DND-41 (cell line): ENCODE measurements around the gene FER1L5.

Experiments
- ATAC-seq: fragments of 200-7000 bp; cut with Tn5 transposase; 3 replicates; pipeline ENCODE4 v1.9.1; 2021; ENCODE audit warnings: low read depth; ENCODE audit not compliant: insufficient read depth
- DNase-seq: peaks from one replicate; pipeline ENCODE4 v3.0.0-alpha.2; 2020
- H2AFZ ChIP-seq: 2 replicates; pipeline ENCODE4 v1.6.0; 2012; ENCODE audit warnings: low read depth, low read length
- H3K27ac ChIP-seq: 2 replicates; pipeline ENCODE4 v1.5.1; 2012; ENCODE audit warnings: low read length, inconsistent platforms
- H3K27me3 ChIP-seq: fragments of 200-600 bp; sonication (generic); 2 replicates; pipeline ENCODE4 v1.6.0; 2012; ENCODE audit warnings: low read length, mild to moderate bottlenecking, inconsistent platforms; ENCODE audit not compliant: insufficient read depth, poor library complexity
- H3K36me3 ChIP-seq: 2 replicates; pipeline ENCODE4 v1.5.1; 2012; ENCODE audit warnings: low read length, inconsistent platforms; ENCODE audit not compliant: insufficient read depth
- H3K4me1 ChIP-seq: 2 replicates; pipeline ENCODE4 v1.5.1; 2012; ENCODE audit warnings: mild to moderate bottlenecking, low read length; ENCODE audit not compliant: insufficient read depth
- H3K4me2 ChIP-seq: 2 replicates; pipeline ENCODE4 v1.6.0; 2012; ENCODE audit warnings: mild to moderate bottlenecking, moderate library complexity, low read length, inconsistent platforms; ENCODE audit not compliant: insufficient read depth
- H3K4me3 ChIP-seq, 2 experiments: fragments of 200-600 bp in 1 of 2; shearing (Covaris generic) in 1 of 2; 2 replicates each; pipeline ENCODE4 v1.5.1; 2012 to 2016; ENCODE audit warnings: inconsistent platforms in 2 of 2, low read length in 2 of 2, mild to moderate bottlenecking in 2 of 2, low read depth in 1 of 2, moderate library complexity in 1 of 2
- H3K79me2 ChIP-seq: 2 replicates; pipeline ENCODE4 v1.6.0; 2012; ENCODE audit warnings: low read length, inconsistent platforms; ENCODE audit not compliant: insufficient read depth
- H3K9ac ChIP-seq: 2 replicates; pipeline ENCODE4 v1.6.0; 2012; ENCODE audit warnings: low read depth, mild to moderate bottlenecking, inconsistent platforms, low read length, moderate library complexity
- H3K9me3 ChIP-seq: 2 replicates; pipeline ENCODE4 v1.5.1; 2012; ENCODE audit warnings: low read length, moderate library complexity, mild to moderate bottlenecking, inconsistent platforms; ENCODE audit not compliant: insufficient read depth, severe bottlenecking
- H4K20me1 ChIP-seq: 2 replicates; pipeline ENCODE4 v1.6.0; 2012; ENCODE audit warnings: low read length; ENCODE audit not compliant: insufficient read depth
- EZH2 ChIP-seq: IDR thresholded peaks from 3 replicates; pipeline ENCODE4 v1.6.1; 2012; ENCODE audit warnings: borderline replicate concordance, low read depth, mild to moderate bottlenecking, moderate library complexity, low read length, inconsistent platforms; ENCODE audit not compliant: severe bottlenecking
- TF ChIP-seq, protein P1 (sequence below): IDR thresholded peaks from 2 replicates; pipeline ENCODE4 v1.5.1; 2012; ENCODE audit warnings: borderline replicate concordance, low read length, moderate library complexity, mild to moderate bottlenecking; ENCODE audit not compliant: poor library complexity, severe bottlenecking; ENCODE audit errors: extremely low read depth

The FER1L5 gene

DNA sequence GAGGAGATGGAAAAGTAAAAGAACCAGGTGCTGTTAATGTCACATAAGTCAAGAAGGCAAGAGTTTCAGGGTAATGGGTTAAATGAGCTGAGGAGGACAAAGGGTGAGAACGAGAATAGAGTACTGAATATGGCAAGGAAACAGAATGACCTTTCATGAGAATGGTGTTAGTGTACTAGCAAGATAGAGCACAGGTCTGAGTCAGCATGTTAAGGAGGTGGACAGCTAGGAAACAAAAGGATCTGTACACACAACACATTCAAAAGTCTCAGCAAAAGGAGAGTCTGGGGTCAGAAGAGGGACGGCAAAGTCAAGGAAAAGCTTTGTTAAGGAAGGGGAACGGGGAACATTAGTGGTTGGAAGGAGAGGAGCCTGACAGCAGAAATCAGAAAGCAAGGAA, 68.4 kb downstream of the FER1L5 start:
- TF ChIP-seq, protein P1, sequence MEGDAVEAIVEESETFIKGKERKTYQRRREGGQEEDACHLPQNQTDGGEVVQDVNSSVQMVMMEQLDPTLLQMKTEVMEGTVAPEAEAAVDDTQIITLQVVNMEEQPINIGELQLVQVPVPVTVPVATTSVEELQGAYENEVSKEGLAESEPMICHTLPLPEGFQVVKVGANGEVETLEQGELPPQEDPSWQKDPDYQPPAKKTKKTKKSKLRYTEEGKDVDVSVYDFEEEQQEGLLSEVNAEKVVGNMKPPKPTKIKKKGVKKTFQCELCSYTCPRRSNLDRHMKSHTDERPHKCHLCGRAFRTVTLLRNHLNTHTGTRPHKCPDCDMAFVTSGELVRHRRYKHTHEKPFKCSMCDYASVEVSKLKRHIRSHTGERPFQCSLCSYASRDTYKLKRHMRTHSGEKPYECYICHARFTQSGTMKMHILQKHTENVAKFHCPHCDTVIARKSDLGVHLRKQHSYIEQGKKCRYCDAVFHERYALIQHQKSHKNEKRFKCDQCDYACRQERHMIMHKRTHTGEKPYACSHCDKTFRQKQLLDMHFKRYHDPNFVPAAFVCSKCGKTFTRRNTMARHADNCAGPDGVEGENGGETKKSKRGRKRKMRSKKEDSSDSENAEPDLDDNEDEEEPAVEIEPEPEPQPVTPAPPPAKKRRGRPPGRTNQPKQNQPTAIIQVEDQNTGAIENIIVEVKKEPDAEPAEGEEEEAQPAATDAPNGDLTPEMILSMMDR, result no peak
- TF ChIP-seq EZH2, result no peak
- Histone ChIP-seq H3K9ac (no peak overlapping the region), H3K4me1 (no peaks in the 10 kb centered on the region), H3K4me2 (no peak overlapping the region), H3K9me3 (no peaks in the 10 kb centered on the region), H3K4me3 (no peak overlapping the region), H3K27ac (no peak overlapping the region), H4K20me1 (peaks cover 2% of the 10 kb centered on the region; the same call in 1 of the 2 replicates), H3K79me2 (no peaks in the 10 kb centered on the region), H3K27me3 (no peaks in the 10 kb centered on the region), H2AFZ (no peak overlapping the region), H3K36me3 (peaks cover 57% of the 10 kb centered on the region)
- DNase-seq, result no peak
- no peak for ATAC-seq

DNA sequence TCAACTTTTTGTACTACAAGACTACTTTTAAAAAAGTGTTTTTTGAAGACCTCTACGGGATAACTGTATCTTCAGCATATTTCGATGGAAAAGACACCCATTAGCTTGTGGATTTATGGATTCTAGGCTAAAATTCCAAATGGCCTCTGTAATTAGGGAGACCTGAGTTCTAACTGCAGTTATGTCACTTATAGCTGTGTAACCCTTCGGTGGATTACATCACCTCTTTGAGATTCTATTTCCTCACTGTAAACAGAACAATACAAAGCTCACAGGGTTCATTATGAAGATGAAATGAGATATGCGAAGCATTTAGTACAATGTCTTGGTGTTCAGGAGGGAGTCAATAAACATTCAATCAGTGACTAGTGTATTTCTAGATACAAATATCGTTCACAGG, 73.1 kb downstream of the FER1L5 start:
- Histone ChIP-seq H2AFZ (no peak overlapping the region), H3K4me1 (no peaks in the 10 kb centered on the region), H3K79me2 (no peaks in the 10 kb centered on the region), H3K4me3 (no peak overlapping the region), H3K4me2 (no peak overlapping the region), H3K9ac (no peak overlapping the region), H3K27ac (no peak overlapping the region), H3K36me3 (peaks cover 23% of the 10 kb centered on the region), H4K20me1 (peaks cover 2% of the 10 kb centered on the region; the same call in 1 of the 2 replicates), H3K27me3 (no peaks in the 10 kb centered on the region), H3K9me3 (no peaks in the 10 kb centered on the region)
- TF ChIP-seq, protein P1, result no peak
- no peak for TF ChIP-seq EZH2
- ATAC-seq (no peak), DNase-seq (no peak)

DNA sequence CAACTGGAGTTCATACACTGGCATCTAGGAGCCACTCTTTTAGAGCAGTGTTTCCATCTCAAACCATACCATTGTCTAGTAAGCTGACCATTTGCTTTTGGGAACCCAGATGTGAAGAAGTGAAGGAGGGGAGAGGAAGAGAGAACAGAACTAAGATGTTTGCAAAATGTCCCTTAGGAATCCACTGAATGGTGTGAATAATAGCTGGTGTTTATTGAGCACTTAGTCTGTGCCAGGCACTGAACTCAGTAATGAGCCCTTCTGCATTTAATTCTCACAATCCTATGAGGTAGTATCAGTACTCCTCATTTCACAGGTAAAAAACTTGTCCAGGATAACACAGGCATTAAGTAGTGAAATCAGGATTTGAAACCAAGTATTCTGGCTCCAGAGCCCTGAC, 73.8 kb downstream of the FER1L5 start:
- Histone ChIP-seq H3K4me2 (no peak overlapping the region), H3K4me3 (no peak overlapping the region), H4K20me1 (peaks cover 2% of the 10 kb centered on the region; the same call in 1 of the 2 replicates), H2AFZ (no peak overlapping the region), H3K79me2 (no peaks in the 10 kb centered on the region), H3K27ac (no peak overlapping the region), H3K36me3 (peaks cover 16% of the 10 kb centered on the region), H3K27me3 (no peaks in the 10 kb centered on the region), H3K9me3 (no peaks in the 10 kb centered on the region), H3K9ac (no peak overlapping the region), H3K4me1 (no peaks in the 10 kb centered on the region)
- DNase-seq (no peak), ATAC-seq (no peak)
- TF ChIP-seq EZH2, result no peak
- TF ChIP-seq, protein P1, result no peak

DNA sequence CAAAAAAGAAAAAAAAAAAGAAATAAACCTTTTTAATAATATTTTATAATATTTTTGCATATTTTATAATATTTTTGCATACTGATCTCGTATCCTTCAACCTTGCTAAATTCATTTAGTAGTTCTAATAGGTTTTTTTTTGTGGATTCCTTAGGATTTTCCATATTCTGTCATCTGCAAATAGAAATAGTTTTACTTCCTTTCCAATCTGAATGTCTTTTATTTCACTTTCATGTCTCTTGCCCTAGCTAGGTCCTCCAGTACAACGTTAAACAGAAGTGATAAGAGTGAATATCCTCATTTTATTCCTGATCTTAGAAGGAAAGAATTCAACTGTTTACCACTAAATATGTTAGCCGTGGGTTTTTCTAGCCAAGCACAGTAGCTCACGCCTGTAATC, 83.6 kb downstream of the FER1L5 start:
- Histone ChIP-seq H3K4me2 (no peak overlapping the region), H3K9ac (no peak overlapping the region), H3K27me3 (no peaks in the 10 kb centered on the region), H3K79me2 (no peaks in the 10 kb centered on the region), H3K36me3 (peaks cover 29% of the 10 kb centered on the region), H3K4me1 (no peaks in the 10 kb centered on the region), H3K27ac (no peak overlapping the region), H4K20me1 (no peaks in the 10 kb centered on the region), H3K9me3 (no peaks in the 10 kb centered on the region), H2AFZ (no peak overlapping the region), H3K4me3 (no peak overlapping the region)
- ATAC-seq (no peak), DNase-seq (no peak)
- no peak for TF ChIP-seq EZH2
- TF ChIP-seq, protein P1, result no peak
